Fibroblast of lung (primary cell): ENCODE data around the gene ZNF516. TPM values are rescaled to one million over a fixed set of nuclear protein-coding genes. Genes with fewer than 3 reads are reported as not detected.

Experiments used
- DNase-seq, 2 donors: peaks; one replicate each; pipeline versions ENCODE4 v3.0.0 to v3.0.0-alpha.2; 2010; ENCODE audit warnings: low read depth in 2 of 2
- H2AFZ ChIP-seq: 2 replicates; pipeline ENCODE4 v1.5.1; 2012; ENCODE audit warnings: low read length, control low read depth, inconsistent platforms
- H3K27ac ChIP-seq: 2 replicates; pipeline ENCODE4 v1.5.1; 2011; ENCODE audit warnings: low read length, control low read depth; ENCODE audit not compliant: insufficient read depth
- H3K27me3 ChIP-seq: 2 replicates; pipeline ENCODE4 v1.5.1; 2011; ENCODE audit warnings: mild to moderate bottlenecking, low read length; ENCODE audit not compliant: control insufficient read depth, insufficient read depth
- H3K36me3 ChIP-seq: 2 replicates; pipeline ENCODE4 v1.5.1; 2011; ENCODE audit warnings: low read length; ENCODE audit not compliant: control insufficient read depth, insufficient read depth
- H3K4me1 ChIP-seq: 2 replicates; pipeline ENCODE4 v1.5.1; 2011; ENCODE audit warnings: low read length; ENCODE audit not compliant: control insufficient read depth, insufficient read depth; ENCODE audit errors: extremely low read depth
- H3K4me2 ChIP-seq: 2 replicates; pipeline ENCODE4 v1.5.1; 2011; ENCODE audit warnings: low read length, control low read depth; ENCODE audit not compliant: insufficient read depth; ENCODE audit errors: extremely low read depth
- H3K4me3 ChIP-seq, 4 experiments: fragments of 200-600 bp in 1 of 4; sonication (generic) in 1 of 4; replicated peaks in 1 of 4; 2 replicates each; pipeline ENCODE4 v1.5.1; 2011 to 2016; ENCODE audit warnings: low read length in 4 of 4, low read depth in 3 of 4, mild to moderate bottlenecking in 3 of 4, control low read depth in 2 of 4, inconsistent platforms in 1 of 4, mixed read lengths in 1 of 4; ENCODE audit not compliant: insufficient read depth in 1 of 4; ENCODE audit errors: control extremely low read depth in 1 of 4
- H3K79me2 ChIP-seq: 2 replicates; pipeline ENCODE4 v1.5.1; 2012; ENCODE audit warnings: mild to moderate bottlenecking, low read length, inconsistent platforms; ENCODE audit not compliant: control insufficient read depth, insufficient read depth
- H3K9ac ChIP-seq: 2 replicates; pipeline ENCODE4 v1.5.1; 2011; ENCODE audit warnings: mild to moderate bottlenecking, low read length, control low read depth; ENCODE audit not compliant: insufficient read depth
- H3K9me3 ChIP-seq: 2 replicates; pipeline ENCODE4 v1.5.1; 2012; ENCODE audit warnings: low read depth, low read length; ENCODE audit not compliant: control insufficient read depth, insufficient read depth
- H4K20me1 ChIP-seq: 2 replicates; pipeline ENCODE4 v1.5.1; 2011; ENCODE audit warnings: low read length; ENCODE audit not compliant: control insufficient read depth, insufficient read depth; ENCODE audit errors: extremely low read depth
- CTCF ChIP-seq, 2 donors: IDR thresholded peaks in 1 of 2; conservative IDR thresholded peaks in 1 of 2; 1 replicate in 1 of 2; 2 replicates in 1 of 2; pipeline ENCODE4 v1.5.1; 2011 to 2012; ENCODE audit warnings: low read length in 2 of 2, control low read depth in 1 of 2, inconsistent platforms in 1 of 2, low read depth in 1 of 2, mild to moderate bottlenecking in 1 of 2
- EZH2 ChIP-seq: IDR thresholded peaks from 2 replicates; pipeline ENCODE4 v1.5.1; 2012; ENCODE audit warnings: low read length, control low read depth, mild to moderate bottlenecking; ENCODE audit errors: missing control alignments
- polyA plus RNA-seq, 2 donors: library from polyadenylated mRNA; depleted of rRNA in 1 of 2; stranded (reverse) in 1 of 2; unstranded in 1 of 2; fragments of >200 nt; gene quantifications; 2 replicates each; pipeline ENCODE4 v1.2.1, GENCODE V29; 2011 to 2012; ENCODE audit warnings: missing spikeins in 1 of 2
- total RNA-seq: library from RNA; depleted of rRNA; stranded (reverse); fragments of >200 nt; gene quantifications from 2 replicates; pipeline ENCODE4 v1.2.1, GENCODE V29; 2014

Gene ZNF516
- total and polyA plus RNA-seq, 2 donors (not counting 1 experiment from before 2014, with no cell fraction given) = 7.9 to 32.7 TPM

DNA sequence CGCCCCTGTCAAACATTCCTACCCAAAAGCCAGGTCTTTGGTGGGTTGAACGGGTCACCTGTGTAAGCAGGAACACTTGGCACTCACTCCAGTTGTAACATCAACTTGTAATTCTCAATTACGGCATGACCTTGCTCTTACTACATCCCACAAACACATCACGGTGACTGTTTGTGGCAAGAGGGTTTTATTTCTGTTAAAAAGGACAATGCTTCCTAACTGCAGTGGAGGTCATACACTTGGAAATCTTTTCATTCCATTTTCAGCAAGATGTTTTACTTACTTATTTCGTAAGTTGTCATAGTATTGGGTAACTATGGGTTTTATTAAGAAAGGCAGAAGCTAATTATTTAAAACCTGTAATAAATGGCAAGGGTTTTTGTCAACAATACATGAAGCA lies 126.1 kb downstream of the ZNF516 start:
- Histone ChIP-seq H3K9ac (no peak overlapping the region), H3K27ac (no peak overlapping the region), H3K79me2 (peaks cover 2% of the 10 kb centered on the region), H3K27me3 (no peaks in the 10 kb centered on the region), H3K4me3 (no peak overlapping the region), H3K9me3 (no peaks in the 10 kb centered on the region), H3K36me3 (peaks cover 2% of the 10 kb centered on the region), H2AFZ (no peak overlapping the region), H3K4me1 (no peaks in the 10 kb centered on the region), H4K20me1 (no peaks in the 10 kb centered on the region), H3K4me2 (no peak overlapping the region)
- peak in 1 of 2 donors; percentile 16 for DNase-seq
- TF ChIP-seq EZH2 = no peak
- no peak for TF ChIP-seq CTCF (conservative IDR thresholded peaks at IDR 0.05 in 1 of 2, IDR thresholded peaks at IDR 0.05 in 1 of 2; ENCODE audit: low read depth in 1 of 2, low read length in 2 of 2)

GRCh38 chr18:76368271-76368670 lies 126.8 kb downstream of the ZNF516 start:
- H2AFZ ChIP-seq = no peak overlapping the region
- H3K4me1 ChIP-seq = peaks cover 2% of the 10 kb centered on the region
- TF ChIP-seq CTCF (conservative IDR thresholded peaks at IDR 0.05 in 1 of 2, IDR thresholded peaks at IDR 0.05 in 1 of 2; ENCODE audit: low read depth in 1 of 2, low read length in 2 of 2) = no peak
- TF ChIP-seq EZH2 = no peak
- no peak overlapping the region for H3K9ac ChIP-seq
- H3K36me3 ChIP-seq = peaks cover 2% of the 10 kb centered on the region
- H3K27ac ChIP-seq = no peak overlapping the region
- no peak overlapping the region for H3K4me3 ChIP-seq
- H3K27me3 ChIP-seq = no peaks in the 10 kb centered on the region
- H3K79me2 ChIP-seq = no peaks in the 10 kb centered on the region
- no peak overlapping the region for H3K4me2 ChIP-seq
- DNase-seq = no peak
- no peaks in the 10 kb centered on the region for H3K9me3 ChIP-seq
- no peaks in the 10 kb centered on the region for H4K20me1 ChIP-seq

DNA sequence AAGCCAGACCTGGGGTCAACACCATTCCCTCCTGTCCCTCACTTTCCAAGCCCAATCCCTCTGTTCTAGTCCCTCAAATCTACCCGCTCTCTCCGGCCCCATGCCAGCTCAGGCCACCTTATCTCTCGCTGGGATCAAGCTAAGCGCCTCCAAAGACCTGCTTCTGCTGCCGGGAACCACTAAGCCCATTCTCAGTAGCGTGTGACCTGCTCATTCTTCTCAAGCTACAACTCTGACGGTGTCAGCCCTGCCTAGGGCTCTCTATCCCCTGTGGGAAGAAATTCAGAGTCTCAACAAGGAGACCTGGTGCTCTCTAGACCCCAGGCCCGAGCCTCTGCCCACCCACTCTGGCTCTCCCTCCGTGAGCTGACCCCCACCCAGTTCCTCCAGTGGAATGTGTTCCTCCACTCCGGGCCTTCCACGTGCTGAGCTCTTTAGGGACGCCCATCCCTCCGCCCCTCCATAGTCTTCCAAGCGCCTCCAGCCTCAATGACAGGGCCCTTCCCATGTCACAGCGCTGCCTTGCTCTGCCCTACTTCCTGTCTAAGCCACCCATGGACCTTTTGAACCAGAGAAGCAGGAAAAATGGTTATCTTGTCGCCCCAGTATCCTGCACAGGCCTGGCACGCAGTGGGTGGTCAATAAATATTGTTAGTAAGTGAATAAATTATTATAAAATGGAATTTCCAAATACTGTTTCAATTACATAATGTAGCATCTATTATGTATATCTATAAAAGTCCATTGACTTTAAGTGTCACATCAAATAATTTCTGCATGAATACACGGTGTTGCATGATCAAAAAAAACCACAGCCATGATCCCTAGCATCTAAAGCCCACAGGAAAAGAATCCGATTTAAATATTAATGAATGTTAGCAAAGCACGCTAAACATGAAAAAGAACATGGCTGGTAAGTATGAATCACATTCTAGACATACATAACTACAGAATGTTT lies 127.6 kb downstream of the ZNF516 start:
- Histone ChIP-seq H3K4me1 (peaks cover 4% of the 10 kb centered on the region), H3K27me3 (no peaks in the 10 kb centered on the region), H3K4me2 (no peak overlapping the region), H3K79me2 (no peaks in the 10 kb centered on the region), H3K36me3 (peaks cover 2% of the 10 kb centered on the region), H3K9ac (no peak overlapping the region), H3K4me3 (no peak overlapping the region), H3K27ac (no peak overlapping the region), H2AFZ (no peak overlapping the region), H4K20me1 (no peaks in the 10 kb centered on the region), H3K9me3 (no peaks in the 10 kb centered on the region)
- DNase-seq = no peak
- TF ChIP-seq CTCF (conservative IDR thresholded peaks at IDR 0.05 in 1 of 2, IDR thresholded peaks at IDR 0.05 in 1 of 2; ENCODE audit: low read depth in 1 of 2, low read length in 2 of 2) (no peak), EZH2 (no peak)
